NB4 (cell line): Measurements from ENCODE around the gene XPO4.

Experiments
- CTCF ChIP-seq: IDR thresholded peaks from one replicate; pipeline ENCODE4 v1.5.1; 2012; ENCODE audit warnings: low read depth, low read length
- MAX ChIP-seq: IDR thresholded peaks from 2 replicates; pipeline ENCODE4 v1.6.1; 2011; ENCODE audit warnings: low read depth, low read length

- TF ChIP-seq CTCF: no peak
- no peak for TF ChIP-seq MAX
Observed at GRCh38 chr13:20824762-20825476, 77.6 kb downstream of the XPO4 start.
